ENCODE measurements around the gene TSC2. TPM values are rescaled to one million over a fixed set of nuclear protein-coding genes. Genes with fewer than 3 reads are reported as not detected.

The TSC2 gene
- total RNA-seq, 1 experiment from 2014 or later = 166 TPM

GRCh38 chr16:2079991-2080390, 32.2 kb downstream of the TSC2 start:
- Histone ChIP-seq H2AFZ (no peak overlapping the region), H3K4me2 (no peak overlapping the region), H3K27me3 (ENCODE audit: insufficient read depth, low read depth) (no peaks in the 10 kb centered on the region), H3K79me2 (ENCODE audit: low read depth) (no peaks in the 10 kb centered on the region), H3K4me3 (no peak overlapping the region), H3F3A (ENCODE audit: insufficient read depth, low read depth) (no peaks in the 10 kb centered on the region), H3K9me3 (ENCODE audit: insufficient read depth, low read depth) (no peaks in the 10 kb centered on the region), H3K27ac (no peak overlapping the region), H4K20me1 (ENCODE audit: insufficient read depth) (no peaks in the 10 kb centered on the region), H3K4me1 (replicated peaks; ENCODE audit: insufficient read depth) (no peaks in the 10 kb centered on the region), H3K9me2 (ENCODE audit: insufficient read depth) (no peaks in the 10 kb centered on the region), H3K36me3 (ENCODE audit: low read depth) (no peaks in the 10 kb centered on the region)
- BruUV-seq (replicated peaks) = no TSS peak
- ChIA-PET POLR2A (ENCODE audit: unreplicated experiment) (no interaction called here), CTCF (no interaction called here)
- TF ChIP-seq EZH2 (IDR thresholded peaks at IDR 0.05; ENCODE audit: low read depth) (no peak), CTCF (conservative IDR thresholded peaks at IDR 0.05) (no peak)
- no peak for DNase-seq
- intact Hi-C loops (cut with micrococcal nuclease; ENCODE audit: unreplicated experiment) = no loop called here

- Histone ChIP-seq H3K9me2 (ENCODE audit: insufficient read depth) (no peaks in the 10 kb centered on the region), H3K4me2 (no peak overlapping the region), H3K4me1 (replicated peaks; ENCODE audit: insufficient read depth) (no peaks in the 10 kb centered on the region), H3K4me3 (no peak overlapping the region), H4K20me1 (ENCODE audit: insufficient read depth) (no peaks in the 10 kb centered on the region), H3K9me3 (ENCODE audit: insufficient read depth, low read depth) (no peaks in the 10 kb centered on the region), H2AFZ (no peak overlapping the region), H3K36me3 (ENCODE audit: low read depth) (no peaks in the 10 kb centered on the region), H3K27me3 (ENCODE audit: insufficient read depth, low read depth) (no peaks in the 10 kb centered on the region), H3K79me2 (ENCODE audit: low read depth) (no peaks in the 10 kb centered on the region), H3F3A (ENCODE audit: insufficient read depth, low read depth) (no peaks in the 10 kb centered on the region), H3K27ac (no peak overlapping the region)
- no TSS peak for BruUV-seq (replicated peaks)
- DNase-seq = no peak
- ChIA-PET POLR2A (ENCODE audit: unreplicated experiment) (no interaction called here), CTCF (interaction anchor here (0.6 kb wide), 1 partner anchor 65 kb away, joined by 5 read pairs; no protein-coding TSS in a partner anchor)
- intact Hi-C loops (cut with micrococcal nuclease; ENCODE audit: unreplicated experiment) = no loop called here
- no peak for TF ChIP-seq CTCF (conservative IDR thresholded peaks at IDR 0.05)
- TF ChIP-seq EZH2 (IDR thresholded peaks at IDR 0.05; ENCODE audit: low read depth) = no peak
These were observed 33.7 kb downstream of the TSC2 start for GRCh38 chr16:2081201-2082084.

GRCh38 chr16:2082171-2082982, 34.6 kb downstream of the TSC2 start:
- Histone ChIP-seq H3K27ac (no peak overlapping the region), H3K36me3 (ENCODE audit: low read depth) (no peaks in the 10 kb centered on the region), H3K9me2 (ENCODE audit: insufficient read depth) (no peaks in the 10 kb centered on the region), H3K9me3 (ENCODE audit: insufficient read depth, low read depth) (no peaks in the 10 kb centered on the region), H3K27me3 (ENCODE audit: insufficient read depth, low read depth) (no peaks in the 10 kb centered on the region), H2AFZ (no peak overlapping the region), H3F3A (ENCODE audit: insufficient read depth, low read depth) (no peaks in the 10 kb centered on the region), H3K4me3 (no peak overlapping the region), H3K4me2 (no peak overlapping the region), H4K20me1 (ENCODE audit: insufficient read depth) (no peaks in the 10 kb centered on the region), H3K79me2 (ENCODE audit: low read depth) (no peaks in the 10 kb centered on the region), H3K4me1 (replicated peaks; ENCODE audit: insufficient read depth) (no peaks in the 10 kb centered on the region)
- intact Hi-C loops (cut with micrococcal nuclease; ENCODE audit: unreplicated experiment) = no loop called here
- ChIA-PET POLR2A (ENCODE audit: unreplicated experiment) (no interaction called here), CTCF (interaction anchor here (0.6 kb wide), 1 partner anchor 66 kb away, joined by 5 read pairs; no protein-coding TSS in a partner anchor)
- TF ChIP-seq EZH2 (IDR thresholded peaks at IDR 0.05; ENCODE audit: low read depth) = no peak
- TF ChIP-seq CTCF (conservative IDR thresholded peaks at IDR 0.05) = no peak
- BruUV-seq (replicated peaks) = no TSS peak
- DNase-seq = no peak
